ENCODE measurements around the gene TMTC4.

Gene TMTC4

GRCh38 chr13:100667894-100668293 is 6.7 kb downstream of the TMTC4 start:
- DNase-seq (ENCODE audit: low read depth), result no peak

GRCh38 chr13:100666124-100666523 is 8.5 kb downstream of the TMTC4 start:
- no peak for DNase-seq (ENCODE audit: low read depth)

- DNase-seq (ENCODE audit: low read depth), result no peak
These were observed 9.2 kb downstream of the TMTC4 start for GRCh38 chr13:100665403-100665802.

DNA sequence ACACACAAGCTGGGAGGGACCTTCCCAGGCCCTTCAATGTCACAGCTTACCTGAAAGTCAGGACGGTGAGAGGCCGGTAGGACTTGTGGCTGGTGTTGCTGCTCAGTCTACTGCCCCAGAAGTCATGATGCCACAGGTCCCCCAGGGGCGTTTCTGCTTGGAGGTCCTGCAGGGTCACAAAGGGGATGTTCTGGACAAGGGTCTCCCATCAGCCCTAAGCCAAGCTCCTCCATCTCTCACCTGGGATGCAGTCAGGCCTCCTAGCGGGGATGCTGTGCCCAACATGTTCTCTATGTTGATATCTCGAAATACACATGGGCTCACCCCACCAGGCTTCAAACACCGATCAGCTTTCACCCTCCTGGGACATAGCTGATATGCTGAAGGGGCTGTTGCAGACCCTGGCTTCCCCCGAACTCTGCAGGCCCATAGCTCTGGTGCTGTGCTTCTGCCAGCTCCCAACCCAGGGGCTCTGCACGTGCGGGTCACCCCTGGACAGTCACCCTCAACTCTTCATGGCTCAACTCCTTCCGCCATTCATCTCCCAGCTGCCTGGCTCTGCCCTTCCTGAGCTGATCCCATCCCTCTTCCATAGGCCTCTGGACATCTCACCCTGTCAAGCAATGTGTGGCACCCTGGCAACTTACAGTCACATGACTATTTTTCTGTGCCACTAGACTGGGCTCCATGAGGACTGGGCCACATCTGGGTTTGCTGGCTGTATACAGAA is 10.3 kb downstream of the TMTC4 start:
- DNase-seq (ENCODE audit: low read depth), result no peak

DNA sequence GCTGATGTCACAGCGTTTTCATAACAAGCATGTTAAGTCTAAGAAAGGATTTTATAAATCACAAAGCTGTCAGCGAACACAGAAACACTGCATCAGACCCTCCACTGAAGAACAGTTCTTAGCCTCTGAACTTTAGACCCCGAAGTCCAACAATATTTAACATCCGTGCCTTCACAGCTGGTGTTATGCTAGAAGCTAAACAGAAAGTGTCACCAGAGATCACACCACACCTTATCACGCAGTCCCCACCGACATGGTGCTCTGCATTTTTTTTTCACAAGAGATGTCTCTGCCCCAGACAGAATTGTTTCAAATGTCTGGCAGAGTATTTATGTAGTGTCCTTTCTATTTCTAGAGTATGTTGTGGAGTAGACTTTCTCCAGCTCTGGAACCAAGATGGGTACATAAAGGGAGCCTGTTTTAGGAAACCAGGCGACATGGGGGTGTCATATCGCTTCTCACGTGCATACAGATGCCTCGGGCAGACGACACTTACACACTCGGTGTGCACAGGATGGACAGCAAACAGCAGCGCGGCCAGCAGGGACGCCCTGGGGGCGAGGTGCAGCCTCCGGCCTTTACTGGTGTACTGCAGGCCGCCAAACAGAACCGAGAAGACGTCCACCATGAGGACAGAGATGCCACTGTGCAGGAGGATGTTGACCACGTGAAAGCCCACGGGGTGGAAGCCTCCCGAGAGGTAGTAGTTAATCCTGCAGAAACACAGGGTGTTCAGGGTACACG is 12.0 kb downstream of the TMTC4 start:
- DNase-seq (ENCODE audit: low read depth), result no peak

GRCh38 chr13:100660761-100661160 is 13.8 kb downstream of the TMTC4 start:
- DNase-seq (ENCODE audit: low read depth), result no peak

DNA sequence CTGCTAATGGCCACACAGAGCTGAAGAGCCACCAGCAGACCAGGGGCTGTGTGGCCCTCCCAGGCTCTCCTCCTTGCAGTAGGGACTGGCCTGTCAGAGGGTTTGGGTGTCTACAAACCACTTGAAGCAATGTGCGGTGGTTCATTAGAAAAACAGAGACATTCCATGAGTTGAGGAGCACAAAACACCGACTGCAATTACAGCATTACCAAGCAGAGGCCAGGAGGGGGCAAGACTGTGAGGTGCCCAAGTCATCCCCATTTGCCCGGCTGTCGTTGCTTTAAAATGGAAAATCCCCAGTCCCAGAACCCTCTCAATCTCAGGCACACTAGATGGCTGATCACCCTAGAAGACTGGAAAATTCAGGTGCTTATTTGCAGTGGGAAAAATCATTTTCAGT is 15.0 kb downstream of the TMTC4 start:
- no peak for DNase-seq (ENCODE audit: low read depth)

- no peak for DNase-seq (ENCODE audit: low read depth)
These were observed 16.2 kb downstream of the TMTC4 start for GRCh38 chr13:100658363-100658762.

DNA sequence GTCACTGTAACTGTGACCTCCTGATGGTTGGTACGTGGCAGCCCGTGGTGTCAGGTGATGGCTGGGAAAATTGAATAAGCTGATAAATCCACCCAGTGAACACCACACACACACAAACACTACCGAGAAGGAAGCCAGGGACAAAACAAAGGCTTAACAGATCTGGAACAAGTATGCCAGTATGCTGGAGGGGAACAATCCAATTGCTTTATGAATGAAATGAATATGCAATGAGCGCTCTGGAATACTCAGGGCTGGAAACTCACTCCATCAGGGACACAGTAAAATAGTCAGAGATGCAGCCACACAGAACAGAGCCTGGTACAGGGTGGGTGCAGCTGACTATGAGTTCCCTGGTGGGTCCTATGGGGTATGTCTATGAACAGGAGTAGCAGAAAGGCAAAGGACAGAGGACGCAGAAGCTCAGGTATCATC is 16.7 kb downstream of the TMTC4 start:
- DNase-seq (ENCODE audit: low read depth), result no peak

GRCh38 chr13:100652510-100652909 is 22.1 kb downstream of the TMTC4 start:
- no peak for DNase-seq (ENCODE audit: low read depth)

- no peak for DNase-seq (ENCODE audit: low read depth)
These were observed 24.3 kb downstream of the TMTC4 start for GRCh38 chr13:100650326-100650725.

DNA sequence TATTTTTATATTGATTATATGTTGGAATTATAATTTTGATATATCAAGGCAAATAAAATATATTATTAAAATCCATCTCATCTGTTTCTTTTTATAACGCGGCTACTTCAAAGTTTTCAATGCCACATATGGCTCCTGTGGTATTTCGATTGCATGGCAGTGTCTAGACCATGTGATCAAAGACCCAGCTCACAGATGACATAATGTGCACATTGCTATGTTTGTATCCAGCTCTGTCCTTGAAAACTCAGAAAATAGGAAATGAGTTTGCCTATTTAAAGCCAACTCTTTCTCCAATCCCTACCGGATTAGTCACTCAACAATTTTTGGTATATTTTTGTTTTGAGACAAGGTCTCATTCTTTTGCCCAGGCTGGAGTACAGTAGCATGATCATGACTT is 26.2 kb downstream of the TMTC4 start:
- DNase-seq (ENCODE audit: low read depth), result no peak

GRCh38 chr13:100646871-100647270 is 27.7 kb downstream of the TMTC4 start:
- DNase-seq (ENCODE audit: low read depth), result no peak

GRCh38 chr13:100646030-100646673 is 28.4 kb downstream of the TMTC4 start:
- DNase-seq (ENCODE audit: low read depth), result no peak

DNA sequence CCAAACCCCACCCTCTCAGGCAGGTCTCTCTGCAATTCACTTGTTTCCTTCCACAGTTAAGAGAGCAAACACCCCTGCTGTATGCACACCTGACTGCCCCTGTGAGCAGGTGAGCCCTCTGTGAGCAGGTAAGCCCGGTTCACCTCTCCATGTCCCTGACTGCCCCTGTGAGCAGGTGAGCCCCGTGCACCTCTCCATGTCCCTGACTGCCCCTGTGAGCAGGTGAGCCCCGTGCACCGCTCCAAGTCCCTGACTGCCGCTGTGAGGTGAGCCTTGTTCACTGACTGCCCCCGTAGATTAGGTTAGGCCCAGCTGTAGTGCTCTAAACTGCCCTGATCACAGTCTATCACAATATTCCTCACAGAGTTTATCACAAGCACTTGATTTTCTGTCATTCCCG is 29.2 kb downstream of the TMTC4 start:
- DNase-seq (ENCODE audit: low read depth), result no peak

- DNase-seq (ENCODE audit: low read depth), result no peak
These were observed 30.2 kb downstream of the TMTC4 start for GRCh38 chr13:100644371-100644770.

GRCh38 chr13:100637796-100638195 is 36.8 kb downstream of the TMTC4 start:
- no peak for DNase-seq (ENCODE audit: low read depth)

- DNase-seq (ENCODE audit: low read depth), result no peak
These were observed 37.2 kb downstream of the TMTC4 start for GRCh38 chr13:100637380-100637779.

DNA sequence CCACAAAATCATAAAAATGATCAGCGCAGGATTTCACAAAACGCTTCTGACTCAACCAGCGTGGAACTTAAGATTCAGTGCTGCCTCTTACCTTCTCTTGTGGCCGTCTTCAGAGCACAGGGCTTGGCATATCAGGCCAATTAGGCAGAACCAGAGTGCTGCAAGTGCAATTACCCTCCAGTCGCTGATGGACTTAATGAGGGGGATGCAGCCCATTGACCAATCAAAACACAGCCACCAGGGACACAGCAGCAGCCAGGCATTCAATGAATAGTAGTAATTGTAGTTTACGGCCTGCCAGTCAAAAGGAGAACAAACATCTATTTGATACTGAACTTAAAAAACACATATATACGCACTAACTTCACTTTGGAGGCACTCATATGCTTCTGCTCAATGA is 38.2 kb downstream of the TMTC4 start:
- DNase-seq (ENCODE audit: low read depth), result no peak

DNA sequence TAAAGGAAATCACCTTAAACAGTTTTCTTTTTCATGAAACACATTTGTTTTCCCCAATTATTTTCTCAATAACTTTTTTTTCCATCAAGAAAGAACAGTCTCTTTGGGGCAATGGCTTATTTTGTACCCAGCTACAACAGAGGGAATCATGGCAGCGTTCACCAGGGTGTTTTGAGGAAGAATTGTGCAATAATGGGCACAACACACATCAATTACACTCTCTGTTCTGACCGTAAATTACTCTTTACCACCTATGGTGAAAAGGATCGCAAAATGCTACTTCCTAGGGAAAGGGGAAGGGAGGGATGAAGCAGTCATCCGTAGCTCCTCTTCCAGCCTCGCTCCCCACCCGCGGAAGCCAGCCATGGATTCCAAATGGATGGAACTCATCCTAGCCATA is 38.6 kb downstream of the TMTC4 start:
- no peak for DNase-seq (ENCODE audit: low read depth)

DNA sequence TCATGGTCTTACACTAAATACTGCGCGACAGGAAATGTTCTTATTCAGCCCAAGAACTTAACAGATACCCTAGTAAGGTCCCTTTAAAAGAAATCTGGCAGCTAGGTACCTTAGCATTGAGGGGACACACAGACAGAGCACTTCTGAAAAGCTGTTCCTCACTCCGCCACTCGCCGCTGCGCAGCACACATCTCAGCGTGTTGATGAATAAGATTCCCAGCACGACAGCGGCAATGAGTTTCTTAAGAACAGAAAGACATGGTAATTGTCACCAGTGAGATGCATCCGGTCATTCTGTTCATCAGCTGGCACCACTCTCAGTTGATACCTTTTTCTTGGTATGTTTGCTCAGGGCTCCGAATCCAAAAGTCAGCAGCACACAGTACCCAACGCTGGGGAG is 39.9 kb downstream of the TMTC4 start:
- no peak for DNase-seq (ENCODE audit: low read depth)

DNA sequence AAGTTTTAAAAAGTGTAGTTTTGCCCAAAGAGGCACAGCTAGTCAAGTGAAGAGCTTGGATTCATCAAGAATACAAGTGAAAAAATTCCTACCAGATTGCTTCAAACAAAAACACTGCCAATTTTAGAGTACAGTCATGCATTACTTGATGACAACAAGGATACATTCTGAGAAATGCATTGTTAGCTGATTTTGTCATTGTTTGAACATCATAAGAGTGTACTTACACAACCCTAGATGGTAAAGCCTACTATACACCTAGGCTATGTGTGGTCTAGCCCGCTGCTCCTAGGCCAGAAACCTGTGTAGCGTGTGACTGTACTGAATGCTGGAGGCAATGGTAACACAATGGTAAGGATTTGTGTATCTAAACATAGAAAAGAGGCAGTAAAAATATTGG is 41.1 kb downstream of the TMTC4 start:
- DNase-seq (ENCODE audit: low read depth), result no peak

GRCh38 chr13:100630555-100630954 is 44.0 kb downstream of the TMTC4 start:
- no peak for DNase-seq (ENCODE audit: low read depth)
